ENCODE measurements around the gene MAT2B. TPM values are rescaled to one million over a fixed set of nuclear protein-coding genes. Genes with fewer than 3 reads are reported as not detected.

The MAT2B gene
- total RNA-seq, 1 donor from 2014 or later: 89.9 TPM

DNA sequence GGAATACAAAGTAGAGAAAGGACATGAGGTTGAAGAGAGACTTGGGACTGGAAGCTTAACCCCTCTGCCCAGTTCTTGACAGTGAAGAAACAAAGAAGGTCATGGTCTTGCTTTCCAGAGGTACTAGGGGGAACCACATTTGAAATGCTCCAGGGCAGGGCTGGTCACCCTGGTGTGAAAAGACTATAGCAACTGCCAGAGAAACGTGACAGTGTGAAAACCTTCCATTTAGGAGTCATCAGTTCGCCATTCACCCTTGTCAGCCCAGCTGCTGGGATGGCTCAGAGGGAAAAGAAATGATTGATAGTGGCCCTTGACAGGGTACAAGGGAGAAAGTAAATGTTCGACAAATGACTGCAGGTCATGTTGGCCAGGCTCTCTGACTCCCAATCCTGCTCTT, 56.7 kb downstream of the MAT2B start:
- no peak for DNase-seq

GRCh38 chr5:163563112-163563511, 57.7 kb downstream of the MAT2B start:
- no peak for DNase-seq

DNA sequence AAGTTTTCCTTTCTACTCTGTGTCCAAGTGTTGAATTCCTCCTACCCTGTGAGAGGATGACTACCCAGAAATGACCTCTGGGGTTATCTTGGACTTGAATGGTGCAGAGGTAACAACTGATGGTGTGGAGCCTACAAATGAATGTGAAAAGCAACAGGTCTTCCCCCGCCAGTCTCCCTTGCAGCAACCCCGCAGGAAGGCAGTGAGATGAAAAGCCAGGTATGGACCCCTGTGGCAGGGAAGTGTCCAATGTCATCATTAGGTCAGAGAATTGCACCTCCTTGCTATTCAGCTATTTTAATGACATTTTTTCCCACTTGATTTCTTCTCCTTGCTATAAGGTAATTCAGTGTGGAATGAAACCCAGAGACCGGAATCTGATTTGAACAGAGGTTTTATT, 58.5 kb downstream of the MAT2B start:
- DNase-seq: no peak

DNA sequence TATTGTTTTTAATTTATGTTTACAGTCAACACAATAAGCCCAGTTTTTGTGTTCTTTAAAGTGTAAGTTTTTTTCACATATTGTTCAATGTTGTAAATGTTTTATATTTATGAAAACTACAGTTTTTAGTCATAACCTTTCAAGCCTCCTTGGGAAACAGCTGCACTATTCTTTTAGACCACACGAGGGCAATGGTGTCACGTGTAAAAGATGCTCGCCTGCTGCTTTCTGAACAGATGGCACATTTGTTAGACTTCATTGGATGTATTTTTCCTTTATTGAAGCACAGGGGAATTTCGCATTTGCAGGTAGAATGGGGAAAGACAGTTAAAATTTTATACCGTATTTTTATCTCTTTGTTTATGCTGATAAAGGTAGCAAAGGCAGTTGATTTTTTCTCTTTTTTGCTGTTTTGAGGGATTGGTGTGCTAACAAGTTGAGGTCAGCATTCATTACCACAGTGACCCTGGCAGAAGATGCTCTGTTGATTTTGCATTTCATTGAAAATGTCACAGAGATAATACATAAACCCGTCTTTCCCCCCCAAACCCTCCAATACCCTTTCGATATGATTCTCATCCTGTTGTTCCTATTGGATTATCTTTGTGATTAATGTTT, 59.0 kb downstream of the MAT2B start:
- peak; percentile 84 for DNase-seq

- peak; percentile 28 for DNase-seq
These were observed 60.1 kb downstream of the MAT2B start for GRCh38 chr5:163565492-163565891.

DNA sequence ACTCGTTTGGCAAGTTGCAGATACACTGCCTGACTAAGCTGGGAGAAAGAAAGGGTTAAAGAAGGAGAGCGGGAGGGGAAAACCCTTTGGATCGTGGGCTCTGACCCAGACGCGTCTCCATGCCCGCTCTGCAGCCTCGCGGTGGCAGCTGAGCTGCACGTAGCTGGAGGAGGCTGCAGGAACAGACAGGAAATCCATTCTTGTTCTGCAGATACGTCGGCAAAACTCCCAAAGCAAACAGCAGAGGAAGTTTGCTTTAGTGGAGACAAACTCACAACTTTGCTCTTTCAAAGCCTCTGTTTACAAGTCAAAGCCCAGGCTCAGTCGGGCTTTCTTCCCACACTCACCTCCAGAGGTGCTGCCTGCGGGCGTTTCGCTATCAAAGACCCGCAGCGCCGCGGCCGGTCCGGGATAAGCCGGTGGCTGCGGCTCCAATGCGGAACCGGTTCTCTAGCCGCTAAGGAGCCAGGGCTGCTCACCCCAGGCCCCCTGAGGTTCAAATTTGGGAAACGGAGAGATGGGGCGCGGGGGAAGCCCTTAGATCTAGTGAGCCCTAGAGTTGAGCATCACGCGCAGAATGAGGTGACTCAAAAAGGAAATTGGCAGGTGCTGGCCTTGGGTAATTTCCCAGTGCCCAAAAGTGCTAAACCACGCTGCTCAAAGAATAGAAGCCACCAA, 60.7 kb downstream of the MAT2B start:
- peak; percentile 52 for DNase-seq

GRCh38 chr5:163566678-163567077, 61.3 kb downstream of the MAT2B start:
- DNase-seq: peak; percentile 40

- no peak for DNase-seq
These were observed 62.4 kb downstream of the MAT2B start for GRCh38 chr5:163567811-163568210.

Other genes with a start within 250 kb of the MAT2B start
- gene CCNG1, start 68.0 kb upstream of the MAT2B start, total RNA-seq: 379 and 441 TPM in 2 replicates
- 2.9 and 7.6 TPM in 2 replicates for gene NUDCD2, start 45.5 kb upstream of the MAT2B start, total RNA-seq
- 16.2 and 60.2 TPM in 2 replicates for gene HMMR, start 45.0 kb upstream of the MAT2B start, total RNA-seq

Data from dermis blood vessel endothelial cell (primary cell).